C4-2B (cell line): ENCODE measurements around the gene AK5.

Experiments
- ZFX ChIP-seq: fragments of 450-650 bp; IDR thresholded peaks from 2 replicates; pipeline ENCODE4 v1.6.1; 2017
- TF ChIP-seq, protein P1 (sequence below): fragments of 450-650 bp; conservative IDR thresholded peaks from 2 replicates; pipeline ENCODE4 v1.5.1; 2017; ENCODE audit warnings: mild to moderate bottlenecking

DNA sequence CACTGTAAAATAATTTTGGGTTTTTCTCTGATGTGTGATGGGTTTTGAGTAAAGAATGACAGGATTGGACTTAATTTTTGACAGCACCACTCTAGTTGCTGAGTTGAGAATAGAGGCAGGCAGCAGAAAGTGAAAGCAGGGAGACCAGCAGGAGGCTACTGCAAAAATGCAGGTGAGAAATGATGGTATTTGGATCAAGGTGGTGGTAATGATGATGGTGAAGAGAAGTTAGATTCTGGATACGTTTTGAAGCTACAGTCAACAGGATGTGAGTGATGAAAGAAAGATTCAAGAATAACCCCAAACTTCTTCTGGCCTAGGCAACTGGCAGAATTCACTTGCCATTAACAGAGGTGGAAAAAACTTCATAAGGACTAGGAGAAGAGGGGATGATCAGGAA is 14.8 kb upstream of the AK5 start:
- TF ChIP-seq, protein P1, sequence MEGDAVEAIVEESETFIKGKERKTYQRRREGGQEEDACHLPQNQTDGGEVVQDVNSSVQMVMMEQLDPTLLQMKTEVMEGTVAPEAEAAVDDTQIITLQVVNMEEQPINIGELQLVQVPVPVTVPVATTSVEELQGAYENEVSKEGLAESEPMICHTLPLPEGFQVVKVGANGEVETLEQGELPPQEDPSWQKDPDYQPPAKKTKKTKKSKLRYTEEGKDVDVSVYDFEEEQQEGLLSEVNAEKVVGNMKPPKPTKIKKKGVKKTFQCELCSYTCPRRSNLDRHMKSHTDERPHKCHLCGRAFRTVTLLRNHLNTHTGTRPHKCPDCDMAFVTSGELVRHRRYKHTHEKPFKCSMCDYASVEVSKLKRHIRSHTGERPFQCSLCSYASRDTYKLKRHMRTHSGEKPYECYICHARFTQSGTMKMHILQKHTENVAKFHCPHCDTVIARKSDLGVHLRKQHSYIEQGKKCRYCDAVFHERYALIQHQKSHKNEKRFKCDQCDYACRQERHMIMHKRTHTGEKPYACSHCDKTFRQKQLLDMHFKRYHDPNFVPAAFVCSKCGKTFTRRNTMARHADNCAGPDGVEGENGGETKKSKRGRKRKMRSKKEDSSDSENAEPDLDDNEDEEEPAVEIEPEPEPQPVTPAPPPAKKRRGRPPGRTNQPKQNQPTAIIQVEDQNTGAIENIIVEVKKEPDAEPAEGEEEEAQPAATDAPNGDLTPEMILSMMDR = no peak
- no peak for TF ChIP-seq ZFX
